ENCODE results near the gene KCNJ6. TPM values are rescaled to one million over a fixed set of nuclear protein-coding genes. Genes with fewer than 3 reads are reported as not detected.
"Not testable (repeated sequence)": the region's sequence is repeated elsewhere in the genome, so short reads cannot be mapped to it uniquely, and the experiment has no call there.

The KCNJ6 gene
- total RNA-seq, 1 donor, result under 0.01 TPM

- no peak for DNase-seq (ENCODE audit: low read depth in 2 of 3, low spot score in 2 of 3)
Measured at GRCh38 chr21:37587203-37587602, 329.1 kb downstream of the KCNJ6 start.

GRCh38 chr21:37582590-37582989 lies 333.7 kb downstream of the KCNJ6 start:
- peak in 2 of 3 donors; percentile 43 to 67 for DNase-seq (ENCODE audit: low read depth in 2 of 3, low spot score in 2 of 3)

GRCh38 chr21:37580666-37581065 lies 335.6 kb downstream of the KCNJ6 start:
- DNase-seq (ENCODE audit: low read depth in 2 of 3, low spot score in 2 of 3), result no peak

GRCh38 chr21:37579356-37579755 lies 336.9 kb downstream of the KCNJ6 start:
- no peak for DNase-seq (ENCODE audit: low read depth in 2 of 3, low spot score in 2 of 3)

- DNase-seq (ENCODE audit: low read depth in 2 of 3, low spot score in 2 of 3), result no peak
Measured at GRCh38 chr21:37578471-37579126, 337.7 kb downstream of the KCNJ6 start.

GRCh38 chr21:37576929-37577328 lies 339.3 kb downstream of the KCNJ6 start:
- DNase-seq (ENCODE audit: low read depth in 2 of 3, low spot score in 2 of 3), result not testable (repeated sequence)

- no peak for DNase-seq (ENCODE audit: low read depth in 2 of 3, low spot score in 2 of 3)
Measured at GRCh38 chr21:37575580-37575979, 340.7 kb downstream of the KCNJ6 start.

GRCh38 chr21:37574751-37575150 lies 341.5 kb downstream of the KCNJ6 start:
- DNase-seq (ENCODE audit: low read depth in 2 of 3, low spot score in 2 of 3), result no peak

GRCh38 chr21:37574316-37574715 lies 341.9 kb downstream of the KCNJ6 start:
- DNase-seq (ENCODE audit: low read depth in 2 of 3, low spot score in 2 of 3), result no peak

- no peak for DNase-seq (ENCODE audit: low read depth in 2 of 3, low spot score in 2 of 3)
Measured at GRCh38 chr21:37571442-37571841, 344.8 kb downstream of the KCNJ6 start.

GRCh38 chr21:37568916-37569315 lies 347.3 kb downstream of the KCNJ6 start:
- DNase-seq (ENCODE audit: low read depth in 2 of 3, low spot score in 2 of 3), result no peak

GRCh38 chr21:37568415-37568814 lies 347.8 kb downstream of the KCNJ6 start:
- no peak for DNase-seq (ENCODE audit: low read depth in 2 of 3, low spot score in 2 of 3)

GRCh38 chr21:37566790-37567615 lies 349.3 kb downstream of the KCNJ6 start:
- no peak for DNase-seq (ENCODE audit: low read depth in 2 of 3, low spot score in 2 of 3)

GRCh38 chr21:37565530-37566223 lies 350.6 kb downstream of the KCNJ6 start:
- peak in 1 of 3 donors; percentile 38 for DNase-seq (ENCODE audit: low read depth in 2 of 3, low spot score in 2 of 3)

- no peak for DNase-seq (ENCODE audit: low read depth in 2 of 3, low spot score in 2 of 3)
Measured at GRCh38 chr21:37564924-37565529, 351.2 kb downstream of the KCNJ6 start.

- peak; percentile 65 to 99 (median 99) for DNase-seq (ENCODE audit: low read depth in 2 of 3, low spot score in 2 of 3)
Measured at GRCh38 chr21:37564341-37564923, 351.8 kb downstream of the KCNJ6 start.

- DNase-seq (ENCODE audit: low read depth in 2 of 3, low spot score in 2 of 3), result peak; percentile 82 to 96 (median 95)
Measured at GRCh38 chr21:37563641-37564340, 352.5 kb downstream of the KCNJ6 start.

GRCh38 chr21:37562920-37563640 lies 353.2 kb downstream of the KCNJ6 start:
- no peak for DNase-seq (ENCODE audit: low read depth in 2 of 3, low spot score in 2 of 3)
